SH-SY5Y (cell line): Measurements from ENCODE around the gene MACROH2A1.

Experiments used
- GATA2 ChIP-seq: IDR thresholded peaks from 2 replicates; pipeline ENCODE4 v1.6.1; 2011; ENCODE audit warnings: mild to moderate bottlenecking, low read depth, low read length
- GATA3 ChIP-seq: IDR thresholded peaks from 2 replicates; pipeline ENCODE4 v1.6.1; 2011; ENCODE audit warnings: low read depth, mild to moderate bottlenecking, low read length, moderate library complexity

GRCh38 chr5:135320718-135321484 is 78.1 kb downstream of the MACROH2A1 start:
- TF ChIP-seq GATA2 = no peak
- TF ChIP-seq GATA3 = no peak
